HepG2 (cell line): ENCODE measurements around the gene PCYT2. TPM values are rescaled to one million over a fixed set of nuclear protein-coding genes. Genes with fewer than 3 reads are reported as not detected.
A peak's percentile ranks its signal among the peaks of the same experiment; 100 is the strongest.

Experiments used
- CBFB ChIP-seq: sonication (generic); formaldehyde crosslinking; IDR thresholded peaks from 2 replicates; pipeline ENCODE4 v1.4.0; 2020; ENCODE audit warnings: missing genetic modification reagents
- ELF4 ChIP-seq: sonication (generic); formaldehyde crosslinking; IDR thresholded peaks from 2 replicates; pipeline ENCODE4 v1.5.0; 2020; ENCODE audit warnings: missing genetic modification reagents, mild to moderate bottlenecking, moderate library complexity, borderline replicate concordance
- FLYWCH1 ChIP-seq: sonication (generic); formaldehyde crosslinking; IDR thresholded peaks from 2 replicates; pipeline ENCODE4 v1.8.1; 2023; ENCODE audit warnings: mild to moderate bottlenecking, missing genetic modification reagents
- HNF1A ChIP-seq, 2 experiments: sonication (generic) in 1 of 2; formaldehyde crosslinking in 1 of 2; IDR thresholded peaks; 2 replicates each; pipeline versions ENCODE4 v1.4.0 to v1.6.1; 2016 to 2020; ENCODE audit warnings: borderline replicate concordance in 1 of 2, low read depth in 1 of 2, mild to moderate bottlenecking in 1 of 2, missing genetic modification reagents in 1 of 2
- KDM3A ChIP-seq: IDR thresholded peaks from 2 replicates; pipeline ENCODE4 v1.6.1; 2018; ENCODE audit warnings: low read depth, missing compliant biosample characterization
- KLF13 ChIP-seq: sonication (generic); formaldehyde crosslinking; IDR thresholded peaks from 2 replicates; pipeline ENCODE4 v1.4.0; 2020; ENCODE audit warnings: mild to moderate bottlenecking, missing genetic modification reagents
- MAZ ChIP-seq, 2 experiments: sonication (generic) in 1 of 2; formaldehyde crosslinking in 1 of 2; IDR thresholded peaks; 2 replicates each; pipeline versions ENCODE4 v1.5.0 to v1.6.1; 2012 to 2020; ENCODE audit warnings: low read depth in 2 of 2, mild to moderate bottlenecking in 2 of 2, borderline replicate concordance in 1 of 2, improper control_type of control experiment in 1 of 2, low read length in 1 of 2, missing genetic modification reagents in 1 of 2, moderate library complexity in 1 of 2
- SAP130 ChIP-seq: IDR thresholded peaks from 2 replicates; pipeline ENCODE4 v1.6.1; 2016; ENCODE audit warnings: low read depth
- ZNF230 ChIP-seq: sonication (generic); formaldehyde crosslinking; IDR thresholded peaks from 2 replicates; pipeline ENCODE4 v1.4.0; 2020; ENCODE audit warnings: mild to moderate bottlenecking, missing genetic modification reagents
- ZNF598 ChIP-seq: sonication (generic); formaldehyde crosslinking; IDR thresholded peaks from 2 replicates; pipeline ENCODE4 v1.5.1; 2020; ENCODE audit warnings: mild to moderate bottlenecking, missing genetic modification reagents, borderline replicate concordance
- ZNF652 ChIP-seq: IDR thresholded peaks from 2 replicates; pipeline ENCODE4 v1.6.1; 2016; ENCODE audit warnings: low read depth, borderline replicate concordance
- ZNF792 ChIP-seq: IDR thresholded peaks from 2 replicates; pipeline ENCODE4 v1.6.1; 2016
- ZSCAN9 ChIP-seq: IDR thresholded peaks from 2 replicates; pipeline ENCODE4 v1.6.1; 2016; ENCODE audit warnings: borderline replicate concordance
- polyA plus RNA-seq, 8 experiments: library from polyadenylated mRNA; depleted of rRNA in 3 of 8; stranded (reverse) in 7 of 8; unstranded in 1 of 8; fragments of >200 nt; fragmentation: Illumina TruSeq in 4 of 8; extraction: Trizol in 4 of 8; gene quantifications; 2 replicates each; pipeline versions ENCODE4 v1.2.1 to v1.2.3, GENCODE V29; 2011 to 2016; ENCODE audit warnings: low read depth in 4 of 8, missing spikeins in 1 of 8, mixed read lengths in 1 of 8; ENCODE audit not compliant: insufficient read depth in 1 of 8
- total RNA-seq, 5 experiments: library from RNA; depleted of rRNA; stranded (reverse); fragments of >200 nt; fragmentation: Illumina TruSeq; extraction: Trizol; gene quantifications; 2 replicates each; pipeline ENCODE4 v1.2.3, GENCODE V29; 2016; ENCODE audit warnings: low read depth in 1 of 5
- TF ChIP-seq, protein P1 (sequence below): sonication (generic); formaldehyde crosslinking; IDR thresholded peaks from 2 replicates; pipeline ENCODE4 v1.4.0; 2020; ENCODE audit warnings: missing genetic modification reagents
- TF ChIP-seq, protein P2 (sequence below): sonication (generic); formaldehyde crosslinking; IDR thresholded peaks from 2 replicates; pipeline ENCODE4 v1.5.0; 2020; ENCODE audit warnings: missing genetic modification reagents, mild to moderate bottlenecking, borderline replicate concordance
- TF ChIP-seq, protein P3 (sequence below): IDR thresholded peaks from 2 replicates; pipeline ENCODE4 v1.6.1; 2016; ENCODE audit warnings: mild to moderate bottlenecking

PCYT2 gene
- total and polyA plus RNA-seq, 2 of the 13 experiments (the other 11 are each of a cell fraction or from before 2014, with no cell fraction given), result 147 to 297 TPM

- TF ChIP-seq HNF1A (IDR thresholded peaks at IDR 0.05; ENCODE audit: low read depth) (no peak), HNF1A (CRISPR knock-in tag; IDR thresholded peaks at IDR 0.05; ENCODE audit: borderline replicate concordance) (peak; percentile 15; the same call in 1 of the 2 replicates), SAP130 (CRISPR knock-in tag) (no peak), ZNF792 (CRISPR knock-in tag) (no peak), MAZ (IDR thresholded peaks at IDR 0.05; ENCODE audit: borderline replicate concordance, low read depth, low read length) (no peak), MAZ (CRISPR knock-in tag; IDR thresholded peaks at IDR 0.05; ENCODE audit: low read depth) (peak; percentile 48; the same call in 1 of the 2 replicates), ZSCAN9 (CRISPR knock-in tag) (no peak), FLYWCH1 (CRISPR knock-in tag) (no peak), ELF4 (0 out of 2 replicates have a peak, but pooled peaks have one; percentile 44), ZNF230 (no peak), ZNF598 (CRISPR knock-in tag) (no peak), KLF13 (CRISPR knock-in tag) (no peak), KDM3A (CRISPR knock-in tag) (no peak), CBFB (CRISPR knock-in tag) (no peak), ZNF652 (0 out of 2 replicates have a peak, but pooled peaks have one; percentile 6)
- TF ChIP-seq, protein P1, sequence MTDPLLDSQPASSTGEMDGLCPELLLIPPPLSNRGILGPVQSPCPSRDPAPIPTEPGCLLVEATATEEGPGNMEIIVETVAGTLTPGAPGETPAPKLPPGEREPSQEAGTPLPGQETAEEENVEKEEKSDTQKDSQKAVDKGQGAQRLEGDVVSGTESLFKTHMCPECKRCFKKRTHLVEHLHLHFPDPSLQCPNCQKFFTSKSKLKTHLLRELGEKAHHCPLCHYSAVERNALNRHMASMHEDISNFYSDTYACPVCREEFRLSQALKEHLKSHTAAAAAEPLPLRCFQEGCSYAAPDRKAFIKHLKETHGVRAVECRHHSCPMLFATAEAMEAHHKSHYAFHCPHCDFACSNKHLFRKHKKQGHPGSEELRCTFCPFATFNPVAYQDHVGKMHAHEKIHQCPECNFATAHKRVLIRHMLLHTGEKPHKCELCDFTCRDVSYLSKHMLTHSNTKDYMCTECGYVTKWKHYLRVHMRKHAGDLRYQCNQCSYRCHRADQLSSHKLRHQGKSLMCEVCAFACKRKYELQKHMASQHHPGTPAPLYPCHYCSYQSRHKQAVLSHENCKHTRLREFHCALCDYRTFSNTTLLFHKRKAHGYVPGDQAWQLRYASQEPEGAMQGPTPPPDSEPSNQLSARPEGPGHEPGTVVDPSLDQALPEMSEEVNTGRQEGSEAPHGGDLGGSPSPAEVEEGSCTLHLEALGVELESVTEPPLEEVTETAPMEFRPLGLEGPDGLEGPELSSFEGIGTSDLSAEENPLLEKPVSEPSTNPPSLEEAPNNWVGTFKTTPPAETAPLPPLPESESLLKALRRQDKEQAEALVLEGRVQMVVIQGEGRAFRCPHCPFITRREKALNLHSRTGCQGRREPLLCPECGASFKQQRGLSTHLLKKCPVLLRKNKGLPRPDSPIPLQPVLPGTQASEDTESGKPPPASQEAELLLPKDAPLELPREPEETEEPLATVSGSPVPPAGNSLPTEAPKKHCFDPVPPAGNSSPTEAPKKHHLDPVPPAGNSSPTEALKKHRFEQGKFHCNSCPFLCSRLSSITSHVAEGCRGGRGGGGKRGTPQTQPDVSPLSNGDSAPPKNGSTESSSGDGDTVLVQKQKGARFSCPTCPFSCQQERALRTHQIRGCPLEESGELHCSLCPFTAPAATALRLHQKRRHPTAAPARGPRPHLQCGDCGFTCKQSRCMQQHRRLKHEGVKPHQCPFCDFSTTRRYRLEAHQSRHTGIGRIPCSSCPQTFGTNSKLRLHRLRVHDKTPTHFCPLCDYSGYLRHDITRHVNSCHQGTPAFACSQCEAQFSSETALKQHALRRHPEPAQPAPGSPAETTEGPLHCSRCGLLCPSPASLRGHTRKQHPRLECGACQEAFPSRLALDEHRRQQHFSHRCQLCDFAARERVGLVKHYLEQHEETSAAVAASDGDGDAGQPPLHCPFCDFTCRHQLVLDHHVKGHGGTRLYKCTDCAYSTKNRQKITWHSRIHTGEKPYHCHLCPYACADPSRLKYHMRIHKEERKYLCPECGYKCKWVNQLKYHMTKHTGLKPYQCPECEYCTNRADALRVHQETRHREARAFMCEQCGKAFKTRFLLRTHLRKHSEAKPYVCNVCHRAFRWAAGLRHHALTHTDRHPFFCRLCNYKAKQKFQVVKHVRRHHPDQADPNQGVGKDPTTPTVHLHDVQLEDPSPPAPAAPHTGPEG, result peak; percentile 54; the same call in 1 of the 2 replicates
- TF ChIP-seq, protein P2, sequence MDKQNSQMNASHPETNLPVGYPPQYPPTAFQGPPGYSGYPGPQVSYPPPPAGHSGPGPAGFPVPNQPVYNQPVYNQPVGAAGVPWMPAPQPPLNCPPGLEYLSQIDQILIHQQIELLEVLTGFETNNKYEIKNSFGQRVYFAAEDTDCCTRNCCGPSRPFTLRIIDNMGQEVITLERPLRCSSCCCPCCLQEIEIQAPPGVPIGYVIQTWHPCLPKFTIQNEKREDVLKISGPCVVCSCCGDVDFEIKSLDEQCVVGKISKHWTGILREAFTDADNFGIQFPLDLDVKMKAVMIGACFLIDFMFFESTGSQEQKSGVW (CRISPR knock-in tag), result no peak
- TF ChIP-seq, protein P3, sequence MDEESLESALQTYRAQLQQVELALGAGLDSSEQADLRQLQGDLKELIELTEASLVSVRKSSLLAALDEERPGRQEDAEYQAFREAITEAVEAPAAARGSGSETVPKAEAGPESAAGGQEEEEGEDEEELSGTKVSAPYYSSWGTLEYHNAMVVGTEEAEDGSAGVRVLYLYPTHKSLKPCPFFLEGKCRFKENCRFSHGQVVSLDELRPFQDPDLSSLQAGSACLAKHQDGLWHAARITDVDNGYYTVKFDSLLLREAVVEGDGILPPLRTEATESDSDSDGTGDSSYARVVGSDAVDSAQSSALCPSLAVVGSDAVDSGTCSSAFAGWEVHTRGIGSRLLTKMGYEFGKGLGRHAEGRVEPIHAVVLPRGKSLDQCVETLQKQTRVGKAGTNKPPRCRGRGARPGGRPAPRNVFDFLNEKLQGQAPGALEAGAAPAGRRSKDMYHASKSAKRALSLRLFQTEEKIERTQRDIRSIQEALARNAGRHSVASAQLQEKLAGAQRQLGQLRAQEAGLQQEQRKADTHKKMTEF, result no peak
Measured at GRCh38 chr17:81866440-81867169, 44.6 kb downstream of the PCYT2 start (continued).
